Right renal pelvis (tissue), 4 donors: Measurements from ENCODE around the gene TMEM86A. TPM values are rescaled to one million over a fixed set of nuclear protein-coding genes. Genes with fewer than 3 reads are reported as not detected.
"Not testable (repeated sequence)": the region's sequence is repeated elsewhere in the genome, so short reads cannot be mapped to it uniquely, and the experiment has no call there.

Experiments
- DNase-seq, 4 donors: peaks; one replicate each; pipeline ENCODE4 v3.0.0-alpha.2; 2013; ENCODE audit warnings: low read depth in 4 of 4, low spot score in 3 of 4, missing footprints in 1 of 4
- polyA plus RNA-seq, 4 donors: library from polyadenylated mRNA; unstranded; fragments of 120-200 nt; gene quantifications; one replicate each; pipeline ENCODE4 v1.2.1, GENCODE V29; 2013; ENCODE audit not compliant: insufficient read length in 4 of 4

Gene TMEM86A, protein sequence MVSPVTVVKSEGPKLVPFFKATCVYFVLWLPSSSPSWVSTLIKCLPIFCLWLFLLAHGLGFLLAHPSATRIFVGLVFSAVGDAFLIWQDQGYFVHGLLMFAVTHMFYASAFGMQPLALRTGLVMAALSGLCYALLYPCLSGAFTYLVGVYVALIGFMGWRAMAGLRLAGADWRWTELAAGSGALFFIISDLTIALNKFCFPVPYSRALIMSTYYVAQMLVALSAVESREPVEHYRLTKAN
- polyA plus RNA-seq, result 1 to 10 TPM; 8.3 to 9.9 (median 9.1) TPM

- peak; percentile 81 to 87 (median 84) for DNase-seq
Observed at GRCh38 chr11:18698341-18699268, at the start of gene TMEM86A. TSS of gene TMEM86A (plus strand) at chr11:18698779. CDS start at chr11:18698887, 108 bp downstream.

DNA sequence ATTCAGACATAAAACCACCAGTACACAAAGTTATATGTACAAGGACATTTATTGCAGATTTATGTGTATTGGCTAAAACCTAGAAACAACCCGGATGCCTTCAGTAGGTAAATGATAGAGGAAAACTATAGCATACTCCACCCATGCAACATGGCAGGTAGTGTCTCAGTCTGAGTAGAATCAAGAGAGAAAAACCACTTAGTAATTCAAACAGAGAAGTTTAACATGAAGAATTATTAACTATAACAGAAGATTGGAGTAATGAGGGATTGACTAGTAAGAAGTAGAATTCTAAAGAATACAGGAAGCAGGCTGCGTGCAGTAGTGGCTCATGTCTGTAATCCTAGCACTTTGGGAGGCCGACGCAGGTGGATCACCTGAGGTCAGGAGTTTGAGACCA lies 48.2 kb upstream of the TMEM86A start:
- DNase-seq, result no peak

- DNase-seq, result no peak
Observed at GRCh38 chr11:18650859-18651557, 47.6 kb upstream of the TMEM86A start.

GRCh38 chr11:18657673-18658072 lies 40.9 kb upstream of the TMEM86A start:
- no peak for DNase-seq

- not testable (repeated sequence) for DNase-seq
Observed at GRCh38 chr11:18665353-18665872, 33.2 kb upstream of the TMEM86A start.

DNA sequence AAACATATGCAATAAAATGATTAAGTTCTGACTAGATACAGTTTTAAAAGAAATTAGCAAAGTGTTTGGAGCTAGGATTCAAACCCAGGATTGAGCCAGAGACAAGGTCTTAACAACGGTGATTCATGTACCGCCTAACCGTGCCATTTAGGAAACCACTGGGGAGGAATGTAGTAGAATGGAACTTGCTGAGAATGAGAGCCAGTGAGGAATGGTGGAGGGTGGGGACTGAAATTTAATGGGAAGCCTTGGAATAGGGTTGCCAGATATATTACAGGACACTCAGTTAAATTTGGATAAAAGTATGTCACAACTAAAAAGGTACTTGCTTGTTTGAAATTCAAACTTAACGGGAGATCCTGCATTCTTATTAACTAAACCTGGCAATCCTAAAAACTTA lies 30.4 kb upstream of the TMEM86A start:
- no peak for DNase-seq

DNA sequence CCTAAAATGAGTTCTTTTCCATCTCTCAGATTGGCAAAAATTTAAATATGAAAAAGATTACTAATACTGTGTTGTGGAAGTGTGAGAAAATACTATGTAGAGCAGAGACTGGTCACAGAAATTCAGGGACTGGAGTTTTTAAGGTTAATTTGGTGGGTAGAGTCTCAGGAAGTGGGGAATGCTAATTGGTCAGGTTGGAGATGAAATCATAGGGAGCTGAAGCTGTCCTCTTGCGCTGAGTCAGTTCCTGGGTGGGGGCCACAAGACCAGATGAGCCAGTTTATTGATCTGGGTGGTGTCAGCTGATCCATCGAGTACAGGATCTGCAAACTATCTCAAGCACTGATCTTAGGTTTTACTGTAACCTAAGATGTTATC lies 29.4 kb upstream of the TMEM86A start:
- DNase-seq, result no peak

DNA sequence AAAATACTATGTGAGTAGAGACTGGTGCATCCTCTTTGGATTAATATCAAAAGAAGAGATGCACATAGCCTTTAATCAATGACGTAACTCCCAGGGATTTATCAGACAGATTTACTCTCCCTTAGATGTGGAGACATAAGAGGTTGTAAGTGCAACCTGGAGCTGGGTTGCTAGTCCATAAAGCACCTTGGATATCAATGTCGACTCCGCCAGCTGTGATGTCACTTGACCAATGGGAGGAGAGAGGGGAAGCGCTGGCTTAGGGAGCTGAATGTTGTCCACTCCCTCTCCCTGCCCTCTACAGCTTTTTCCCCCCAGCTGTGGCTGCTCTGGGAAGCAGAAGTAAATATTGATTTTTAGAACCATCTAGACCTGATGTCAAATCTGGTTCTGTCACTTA lies 28.9 kb upstream of the TMEM86A start:
- DNase-seq, result no peak

DNA sequence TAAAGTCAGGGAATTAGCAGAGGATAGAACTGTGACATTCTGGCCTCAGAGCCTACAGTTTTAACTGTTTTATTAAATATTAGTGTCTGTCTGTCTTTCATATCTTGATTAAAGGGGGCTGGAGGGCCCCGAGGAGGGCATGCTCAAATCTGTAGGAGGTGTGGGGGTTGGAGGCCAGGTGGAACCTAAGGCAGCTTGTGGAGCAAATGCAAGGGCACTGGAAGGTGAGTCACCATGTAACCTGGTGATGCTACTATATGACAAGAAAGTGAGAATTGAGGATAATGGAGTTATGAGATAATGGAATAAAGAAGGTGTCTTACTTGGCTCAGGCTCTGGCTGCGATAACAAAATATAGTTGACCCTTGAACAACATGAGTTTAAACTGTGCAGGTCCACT lies 27.3 kb upstream of the TMEM86A start:
- DNase-seq, result no peak

GRCh38 chr11:18672209-18672608 lies 26.4 kb upstream of the TMEM86A start:
- DNase-seq, result not testable (repeated sequence)

GRCh38 chr11:18676803-18677202 lies 21.8 kb upstream of the TMEM86A start:
- no peak for DNase-seq

DNA sequence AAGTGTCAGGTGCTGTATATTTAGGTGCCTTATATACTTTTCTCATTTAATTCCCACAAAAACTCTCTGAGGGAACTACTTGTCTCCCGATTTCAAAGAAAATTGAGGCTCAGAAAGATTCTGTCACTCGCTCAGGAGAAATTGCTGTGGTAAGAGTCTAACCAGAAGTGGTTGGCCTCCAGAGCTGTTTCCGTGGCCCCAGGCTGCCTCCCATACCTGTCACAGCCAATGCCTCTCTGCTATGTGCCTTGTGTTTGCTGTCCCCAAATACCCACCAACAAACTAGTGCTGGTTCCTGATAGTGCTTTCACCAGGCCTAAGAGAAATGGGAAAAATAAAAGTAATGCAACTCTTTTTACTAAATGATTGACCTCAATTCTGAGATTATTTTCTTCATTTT lies 21.0 kb upstream of the TMEM86A start:
- no peak for DNase-seq

- DNase-seq, result not testable (repeated sequence)
Observed at GRCh38 chr11:18681949-18682348, 16.6 kb upstream of the TMEM86A start.

GRCh38 chr11:18682466-18682865 lies 16.1 kb upstream of the TMEM86A start:
- DNase-seq, result no peak

GRCh38 chr11:18684267-18684666 lies 14.3 kb upstream of the TMEM86A start:
- no peak for DNase-seq

DNA sequence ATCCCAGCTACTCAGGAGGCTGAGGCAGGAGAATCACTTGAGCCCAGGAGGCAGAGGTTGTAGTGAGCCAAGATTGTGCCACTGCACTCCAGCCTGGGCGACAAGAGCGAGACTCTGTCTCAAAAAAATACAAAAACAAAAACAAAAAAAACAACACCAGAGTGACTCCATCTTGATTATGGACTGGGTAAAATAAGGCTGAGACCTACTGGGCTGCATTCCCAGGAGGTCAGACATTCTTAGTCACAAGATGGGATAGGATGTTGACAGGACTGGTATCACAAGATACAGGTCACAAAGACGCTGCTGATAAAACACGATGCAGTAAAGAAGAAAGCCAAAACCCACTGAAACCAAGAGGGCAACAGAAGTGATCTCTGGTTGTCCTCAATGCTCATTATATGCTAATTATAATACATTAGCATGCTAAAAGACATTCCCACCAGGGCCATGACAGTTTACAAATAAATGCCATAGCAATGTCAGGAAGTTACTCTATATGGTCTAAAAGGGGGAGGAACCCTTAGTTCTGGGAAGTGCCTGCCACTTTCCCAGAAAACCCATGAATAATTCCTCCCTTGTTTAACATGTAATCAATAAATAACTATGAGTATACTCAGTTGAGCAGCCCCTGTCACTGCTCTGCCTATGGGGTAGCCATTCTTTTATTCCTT lies 7.0 kb upstream of the TMEM86A start:
- not testable (repeated sequence) for DNase-seq

DNA sequence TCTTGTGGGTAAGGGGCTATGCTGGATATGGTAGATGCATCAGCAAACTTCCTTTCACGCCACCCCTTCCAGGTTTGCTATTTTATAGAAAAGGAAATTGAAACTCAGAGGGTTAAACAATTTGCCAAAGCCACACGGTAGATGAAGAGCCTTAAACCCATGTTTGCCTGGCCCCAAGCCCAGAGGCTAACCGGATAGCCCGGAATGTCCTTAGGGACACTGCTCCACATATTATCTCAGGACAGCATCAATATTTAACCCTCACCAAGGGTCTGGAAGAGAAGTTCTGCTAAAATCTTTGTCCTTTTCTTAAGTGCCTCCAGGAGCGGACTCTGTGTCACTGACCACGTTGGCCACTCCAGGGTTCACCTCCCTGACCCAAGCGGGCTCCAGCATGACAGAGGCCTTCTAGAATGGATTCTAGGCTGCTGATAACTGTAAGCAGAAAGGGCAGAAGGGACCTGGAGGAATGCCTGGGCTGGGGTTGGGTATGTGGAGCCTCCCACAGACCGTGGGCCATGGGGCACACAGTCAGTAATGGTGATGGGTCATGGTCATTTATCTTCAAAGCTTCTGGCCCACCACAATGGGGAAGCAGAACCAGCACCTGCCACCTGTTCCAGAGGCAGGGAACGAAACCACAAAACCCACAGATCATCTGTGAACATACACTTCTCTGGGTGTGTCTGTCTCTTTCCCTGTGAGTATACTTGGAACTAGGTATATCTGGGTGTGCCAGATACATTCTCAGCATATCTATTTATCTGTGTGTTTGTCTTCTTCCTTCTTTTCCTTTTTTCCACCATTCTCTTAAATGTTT lies 5.4 kb upstream of the TMEM86A start:
- DNase-seq, result no peak

GRCh38 chr11:18696638-18697225 lies 1.8 kb upstream of the TMEM86A start:
- no peak for DNase-seq

DNA sequence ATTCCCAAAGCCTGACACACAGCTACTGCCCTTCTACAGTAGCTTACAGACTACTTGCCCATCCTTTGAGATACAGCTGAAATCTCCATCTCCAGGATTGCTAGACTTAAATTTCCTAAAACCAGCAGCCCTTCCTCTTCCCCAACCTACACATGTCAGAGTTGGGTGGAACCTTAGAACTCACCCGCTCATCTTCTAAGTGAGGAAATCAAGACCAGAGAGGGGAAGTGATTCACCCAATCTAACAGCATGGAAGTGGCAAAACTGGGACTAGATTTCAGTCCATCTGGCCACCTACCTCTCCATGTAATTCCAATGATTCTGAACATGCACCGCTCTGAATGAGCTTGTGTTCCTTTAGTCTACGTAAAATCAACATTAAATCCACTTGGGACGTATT lies 1.0 kb upstream of the TMEM86A start:
- no peak for DNase-seq
